NCI-H82 treated with DMSO at 0.1 percent for 48 hours (cell line): ENCODE measurements around the gene IGF1R.
A peak's percentile ranks its signal among the peaks of the same experiment; 100 is the strongest.
"Not testable (repeated sequence)": the region's sequence is repeated elsewhere in the genome, so short reads cannot be mapped to it uniquely, and the experiment has no call there.

ENCODE experiments used
- DNase-seq: peaks from one replicate; lab custom pipeline; 2025; ENCODE audit not compliant: unreplicated experiment; lab: John Stamatoyannopoulos, UW

IGF1R gene

GRCh38 chr15:98647774-98648653 lies at the start of gene IGF1R:
IGF1R (plus strand) TSS chr15:98648539; CDS start chr15:98649582, 1,043 bp downstream.
- DNase-seq, result no peak

GRCh38 chr15:98599909-98600691 lies 48.2 kb upstream of the IGF1R start:
- DNase-seq, result no peak

DNA sequence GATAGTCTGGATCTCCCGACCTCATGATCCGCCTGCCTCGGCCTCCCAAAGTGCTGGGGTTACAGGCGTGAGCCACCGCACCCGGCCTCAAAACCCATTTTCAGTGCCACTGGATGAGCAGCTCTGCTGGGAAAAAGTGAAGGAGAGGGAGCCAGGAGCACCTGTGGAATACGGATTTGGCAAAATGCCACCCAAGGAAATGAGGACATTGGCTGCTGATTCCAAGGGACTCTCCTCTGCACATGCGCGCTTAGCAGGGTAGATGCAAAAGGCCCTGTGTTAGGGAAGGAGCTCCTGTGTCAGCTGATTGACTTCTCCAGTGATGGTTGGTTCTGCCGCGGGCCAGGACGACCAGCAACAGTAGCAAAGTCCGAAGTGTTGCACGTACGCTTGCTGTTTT lies 43.4 kb upstream of the IGF1R start:
- no peak for DNase-seq

DNA sequence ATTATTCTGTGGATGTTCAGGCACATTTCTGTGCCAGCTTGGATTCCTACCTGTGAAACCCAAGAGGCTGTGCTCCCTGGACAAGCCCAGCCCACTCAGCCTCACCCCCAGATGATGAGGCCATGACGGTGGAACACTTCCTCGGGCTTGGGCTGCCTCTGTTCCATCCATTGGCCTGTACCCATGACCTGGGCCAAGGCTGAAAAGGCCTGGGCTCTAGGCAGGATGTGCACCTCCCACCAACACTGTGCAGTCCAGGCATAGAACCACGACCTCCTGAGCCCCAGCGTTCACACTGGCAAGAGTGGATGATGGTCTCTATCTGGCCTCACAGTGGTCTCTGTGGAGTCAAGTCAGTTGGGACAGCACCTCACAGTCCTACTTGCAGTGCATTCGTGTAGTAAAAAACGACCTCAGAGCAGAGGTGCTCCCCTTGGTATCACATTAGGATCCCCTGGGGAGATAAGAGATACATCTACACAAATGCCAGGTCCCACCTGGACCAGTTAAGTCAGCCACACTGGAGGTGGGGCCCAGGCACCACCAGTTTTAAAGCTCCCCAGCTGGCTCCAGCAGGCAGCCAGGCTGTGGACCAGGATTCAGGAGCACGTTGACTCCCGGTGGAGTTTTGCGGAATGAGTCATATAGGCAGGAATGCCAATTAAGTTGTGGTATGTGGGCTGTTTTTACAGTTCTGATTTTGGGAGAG lies 39.0 kb upstream of the IGF1R start:
- no peak for DNase-seq

DNA sequence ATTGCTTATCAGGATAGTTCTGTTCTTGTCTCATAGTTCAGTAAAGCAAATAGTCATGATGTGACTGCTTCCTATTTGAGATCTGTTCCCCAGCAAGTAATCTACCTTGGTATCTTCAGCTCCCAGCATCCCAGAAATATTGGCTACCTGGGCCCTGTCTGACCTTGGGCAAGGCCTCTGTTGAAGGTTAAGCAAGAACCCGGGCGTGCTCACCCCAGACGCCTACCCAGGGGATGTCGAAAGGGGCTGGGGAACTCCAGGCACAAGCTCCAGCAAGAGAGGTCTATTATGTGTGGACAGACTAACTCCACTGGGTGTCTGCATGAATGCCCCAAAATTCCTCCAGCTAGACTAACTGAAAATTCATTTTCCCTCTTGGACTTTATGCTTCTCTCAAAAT lies 37.3 kb upstream of the IGF1R start:
- no peak for DNase-seq

DNA sequence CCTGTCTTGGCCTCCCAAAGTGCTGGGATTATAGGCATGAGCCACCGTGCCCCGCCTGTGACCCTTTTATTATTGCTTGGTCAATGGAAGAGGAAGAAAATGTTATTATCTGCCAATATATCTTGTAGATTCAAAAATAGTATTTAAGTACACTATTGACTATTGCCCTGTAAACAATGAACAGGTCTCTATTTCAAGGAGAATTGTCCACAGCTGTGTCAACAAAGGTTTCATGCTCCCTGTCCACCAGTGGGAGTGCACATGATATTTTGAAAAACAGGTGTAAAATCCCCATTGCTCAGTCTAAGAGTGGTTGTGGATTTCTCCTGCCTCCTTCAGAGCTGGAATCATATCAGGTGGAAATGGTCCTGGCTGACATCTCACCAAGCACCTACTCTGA lies 36.5 kb upstream of the IGF1R start:
- no peak for DNase-seq

DNA sequence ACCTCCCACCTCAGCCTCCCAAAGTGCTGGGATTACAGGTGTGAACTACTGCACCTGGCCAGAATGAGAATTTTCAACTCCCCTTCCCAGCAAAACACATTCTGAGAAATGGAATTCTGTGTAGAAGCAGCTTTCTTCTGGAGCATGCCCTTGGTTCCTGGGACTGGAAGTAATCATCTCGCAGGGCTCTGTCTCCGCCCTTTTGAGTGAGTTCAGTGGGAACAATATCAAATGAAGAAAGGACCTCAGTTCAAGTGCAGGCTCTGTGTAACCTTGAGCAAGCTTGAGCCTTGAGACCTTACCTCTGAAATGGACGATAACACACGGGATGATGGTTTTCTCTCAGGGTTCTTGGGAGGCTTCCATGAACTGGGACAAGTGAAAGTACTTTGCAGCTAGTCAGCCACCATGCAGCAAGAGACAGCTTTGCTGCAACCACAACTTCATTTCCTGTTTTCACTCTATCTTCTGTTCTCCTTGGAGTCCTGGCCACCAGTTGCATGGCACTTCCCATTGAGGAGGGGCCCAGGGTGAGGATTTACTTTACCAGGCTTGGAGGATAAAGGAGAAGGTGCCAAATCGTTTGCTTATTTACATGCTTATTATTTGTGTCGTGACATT lies 35.7 kb upstream of the IGF1R start:
- DNase-seq, result no peak

- no peak for DNase-seq
Measured at GRCh38 chr15:98614681-98615080, 33.7 kb upstream of the IGF1R start.

DNA sequence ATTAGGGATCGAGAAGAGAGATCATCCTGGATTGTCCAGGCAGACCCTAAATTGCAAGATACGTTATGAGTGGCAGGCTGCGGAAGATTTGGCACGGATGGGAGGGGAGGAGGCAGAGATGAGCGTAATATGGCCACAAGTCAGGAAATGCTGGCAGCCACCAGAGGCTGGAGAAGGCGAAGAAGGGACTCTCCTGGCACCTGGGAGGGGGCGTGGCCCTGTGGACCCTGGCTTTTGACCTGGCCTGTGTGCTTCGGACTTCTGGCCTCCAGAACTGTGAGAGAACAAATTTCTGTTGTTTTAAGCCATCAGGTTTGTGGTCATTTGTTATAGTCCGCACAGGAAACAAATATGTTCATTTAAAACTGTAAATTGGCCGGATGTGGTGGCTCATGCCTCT lies 31.9 kb upstream of the IGF1R start:
- DNase-seq, result peak; percentile 94

- DNase-seq, result no peak
Measured at GRCh38 chr15:98617328-98617980, 30.9 kb upstream of the IGF1R start.

- not testable (repeated sequence) for DNase-seq
Measured at GRCh38 chr15:98618576-98618975, 29.8 kb upstream of the IGF1R start.

GRCh38 chr15:98620020-98620419 lies 28.3 kb upstream of the IGF1R start:
- no peak for DNase-seq

DNA sequence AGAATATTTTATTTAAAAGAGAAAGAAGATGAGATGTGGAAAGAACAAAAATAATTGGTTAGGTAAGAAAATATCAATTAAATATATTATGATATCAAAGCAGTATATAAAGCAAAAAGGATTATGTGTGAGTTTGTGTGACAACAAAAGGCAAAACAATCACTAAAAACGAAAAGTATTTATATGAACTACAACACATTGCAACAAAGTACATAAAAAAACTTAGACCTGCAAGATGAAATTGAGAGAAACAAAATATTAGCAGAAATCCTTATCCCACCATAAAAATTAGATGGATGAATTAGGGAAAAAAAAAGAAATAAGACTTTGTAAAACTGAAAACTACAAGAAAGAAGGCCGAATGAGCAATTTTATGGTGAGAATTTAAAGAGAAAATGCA lies 27.3 kb upstream of the IGF1R start:
- no peak for DNase-seq

- DNase-seq, result no peak
Measured at GRCh38 chr15:98625614-98626013, 22.7 kb upstream of the IGF1R start.

DNA sequence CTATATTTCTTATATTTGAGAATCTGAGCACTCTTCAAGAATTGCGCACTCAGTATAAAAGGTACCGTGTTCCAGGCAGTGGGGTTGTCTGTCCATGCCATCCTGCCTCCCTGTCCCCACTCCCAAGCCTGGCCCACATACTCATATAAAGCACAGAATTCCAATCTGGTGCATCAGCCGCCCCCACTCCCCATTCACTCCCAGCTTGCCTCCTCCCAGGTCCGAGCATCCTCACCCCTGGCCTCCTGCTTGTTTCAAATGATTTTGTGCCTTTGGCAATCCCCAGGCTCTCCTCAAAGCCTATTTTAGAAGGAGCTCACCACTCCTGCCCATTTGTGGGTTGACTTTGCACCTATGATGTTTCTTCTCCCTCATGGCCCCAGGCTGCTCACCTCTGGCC lies 22.2 kb upstream of the IGF1R start:
- no peak for DNase-seq

DNA sequence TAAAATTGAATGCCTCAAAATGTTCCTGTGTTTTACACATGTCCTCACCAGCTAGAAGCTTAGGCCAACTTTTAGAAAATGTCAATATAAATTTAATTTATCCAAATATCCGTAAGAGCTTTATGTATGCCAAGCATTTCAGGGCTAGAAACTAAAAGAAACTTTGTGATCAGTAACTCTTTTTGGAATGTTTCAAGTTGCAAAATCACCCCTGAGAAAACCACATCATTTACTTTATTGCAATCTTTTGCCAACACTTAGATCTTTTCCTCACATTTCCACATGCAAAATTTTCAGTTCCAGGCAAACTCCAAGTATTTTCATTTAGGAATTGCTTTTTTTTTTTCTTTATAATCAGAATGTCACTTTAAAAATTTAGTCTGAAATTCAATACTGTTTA lies 20.1 kb upstream of the IGF1R start:
- no peak for DNase-seq

- DNase-seq, result no peak
Measured at GRCh38 chr15:98635848-98636247, 12.5 kb upstream of the IGF1R start.

DNA sequence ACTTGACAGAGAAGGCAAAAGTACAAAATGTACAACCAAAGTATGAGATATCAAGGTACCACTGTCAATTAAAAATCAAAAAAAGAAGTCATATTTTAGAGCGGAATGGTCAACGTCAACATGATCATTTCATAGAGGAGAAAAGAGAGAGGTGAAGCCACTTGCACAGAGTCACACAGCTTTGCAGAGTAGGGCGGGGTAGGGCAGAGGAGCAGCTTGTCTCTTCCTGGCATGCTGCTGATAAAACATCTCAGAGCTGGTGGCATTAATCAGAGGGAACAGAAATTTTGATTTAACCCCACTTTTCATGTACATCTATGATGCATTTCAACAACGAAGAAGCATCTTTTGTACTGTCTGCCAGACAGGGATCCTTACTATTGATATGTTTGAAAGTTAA lies 5.2 kb upstream of the IGF1R start:
- no peak for DNase-seq

DNA sequence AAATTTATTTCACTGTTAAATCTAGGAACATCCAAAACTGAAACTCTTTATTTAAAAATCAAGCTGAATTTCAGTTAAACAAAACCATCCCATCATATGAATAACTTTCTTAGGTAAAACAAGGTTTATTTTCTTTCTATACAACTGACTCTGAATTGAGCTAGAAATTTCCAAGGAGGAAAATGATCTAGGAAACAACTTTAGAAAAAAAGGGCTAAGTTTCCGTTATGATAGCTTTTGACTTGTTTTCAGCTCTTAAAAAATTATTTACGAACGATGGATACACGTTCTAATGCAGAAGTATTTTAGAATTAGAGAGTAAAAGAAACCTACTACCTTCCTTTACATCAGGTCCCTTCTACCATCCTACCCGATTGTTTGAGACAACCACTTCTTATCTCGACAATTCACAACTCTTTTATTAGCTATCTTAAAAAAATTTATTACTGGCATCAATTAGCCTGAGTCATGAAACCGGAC lies 1.8 kb upstream of the IGF1R start:
- no peak for DNase-seq

DNA sequence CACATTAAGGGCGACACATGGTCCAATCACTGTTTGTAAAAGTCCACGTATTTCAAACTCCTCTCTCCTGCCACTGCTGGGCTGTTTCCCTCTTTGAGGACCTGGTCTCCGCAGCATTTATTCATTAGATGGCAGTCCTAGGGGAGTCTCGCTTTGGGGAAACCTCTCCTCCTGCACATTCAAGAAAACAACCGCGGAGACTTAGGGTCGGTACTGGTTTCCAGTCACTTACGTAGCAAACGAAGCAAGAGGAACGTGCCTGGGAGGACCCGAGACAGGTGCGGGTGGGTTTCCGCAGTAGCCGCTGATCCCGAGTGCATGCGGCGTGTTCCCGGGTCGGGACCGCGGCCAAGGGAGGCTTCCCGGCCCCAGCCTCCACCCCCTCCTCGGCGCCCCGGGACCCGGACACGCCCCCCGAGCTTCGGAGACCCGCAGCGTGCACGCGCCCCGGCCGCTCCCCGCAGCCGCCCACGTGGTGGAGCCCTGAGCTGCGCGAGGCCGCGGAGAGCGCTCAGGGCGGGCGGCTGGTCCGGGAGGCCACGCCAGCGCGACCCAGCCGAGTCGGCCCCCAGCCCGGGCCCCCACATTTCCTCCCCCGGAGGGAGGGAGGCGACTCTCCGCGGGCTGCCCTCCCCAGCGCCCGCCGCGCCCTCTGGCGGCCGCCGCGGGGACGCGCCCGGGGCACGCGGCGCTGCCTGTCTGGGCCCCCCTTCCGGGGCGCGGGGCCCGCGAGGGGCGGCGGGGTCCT lies 1.1 kb upstream of the IGF1R start:
- peak; percentile 84 for DNase-seq
